ENCODE measurements around the gene P2RY4.
"Not testable (repeated sequence)": the region's sequence is repeated elsewhere in the genome, so short reads cannot be mapped to it uniquely, and the experiment has no call there.

Gene P2RY4

DNA sequence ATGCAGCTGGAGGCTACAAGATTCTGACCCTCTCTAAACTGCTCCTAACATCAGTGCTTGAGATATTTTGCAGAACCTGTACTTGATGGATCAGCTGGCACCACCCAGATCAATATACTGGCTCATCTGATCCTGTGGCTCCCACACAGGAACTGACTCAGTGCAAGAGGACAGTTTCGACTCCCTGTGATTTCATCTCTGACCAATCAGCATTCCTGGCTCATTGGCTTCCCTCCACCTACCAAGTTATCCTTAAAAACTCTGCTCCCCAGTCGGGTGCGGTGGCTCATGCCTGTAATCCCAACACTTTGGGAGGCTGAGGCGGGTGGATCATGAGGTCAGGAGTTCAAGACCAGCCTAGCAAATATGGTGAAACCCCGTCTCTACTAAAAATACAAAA is 16.4 kb downstream of the P2RY4 start:
- not testable (repeated sequence) for DNase-seq (ENCODE audit: low spot score)

DNA sequence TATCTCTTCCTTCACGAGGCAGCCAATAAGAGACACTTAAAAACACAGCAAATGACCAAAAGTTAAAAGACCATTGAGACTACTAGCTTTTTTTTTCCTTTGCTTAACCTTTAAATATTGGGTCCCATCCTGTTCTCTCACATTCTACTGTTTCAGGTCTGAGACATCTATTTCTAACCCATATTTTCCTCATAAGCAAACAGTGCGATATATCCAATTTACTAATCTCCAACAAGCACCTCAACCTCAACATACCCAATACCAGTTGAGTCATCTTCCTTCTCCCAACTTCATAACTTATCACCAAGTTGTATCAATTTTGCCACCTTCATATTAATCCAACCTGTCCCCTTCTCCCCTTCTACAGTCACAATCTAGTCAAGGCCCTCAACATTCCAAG is 18.5 kb downstream of the P2RY4 start:
- DNase-seq (ENCODE audit: low spot score), result no peak

DNA sequence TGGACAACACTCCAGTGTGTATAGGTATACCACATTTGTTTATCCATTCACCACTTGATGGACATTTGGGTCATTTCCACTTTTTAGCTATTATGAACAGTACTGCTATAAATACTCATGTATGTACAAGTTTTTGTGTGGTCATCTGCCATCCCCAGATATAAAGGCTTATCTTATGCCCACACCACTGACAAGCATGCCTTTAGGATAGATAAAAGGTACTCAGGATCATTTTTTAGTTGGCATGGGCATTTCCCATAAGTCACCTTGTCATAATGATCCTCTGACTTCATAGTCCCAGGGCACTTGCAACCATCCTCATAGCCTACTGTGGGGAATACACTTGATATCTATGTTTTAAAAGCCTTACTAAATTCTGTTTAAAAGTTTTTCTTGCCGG is 19.3 kb downstream of the P2RY4 start:
- DNase-seq (ENCODE audit: low spot score), result no peak

DNA sequence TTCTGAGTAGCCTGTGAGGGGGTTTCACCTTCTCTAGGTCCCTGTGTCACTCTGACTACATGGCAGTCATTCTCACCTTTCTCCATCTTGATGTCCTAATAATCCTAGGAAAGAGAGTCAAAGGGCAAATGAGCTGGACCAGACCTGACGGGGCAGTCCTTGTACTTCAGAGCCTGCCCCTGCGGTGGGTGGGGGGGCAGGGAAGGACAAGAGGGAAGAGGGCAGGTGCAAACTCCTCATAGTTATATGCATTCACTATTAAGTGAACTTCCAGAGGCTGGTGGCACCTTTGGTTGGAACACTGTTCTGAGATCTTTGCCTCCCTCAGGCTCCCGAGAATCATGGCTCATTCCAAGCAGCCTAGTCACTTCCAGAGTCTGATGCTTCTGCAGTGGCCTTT is 25.6 kb downstream of the P2RY4 start, which contains the start of gene AWAT1:
TSS of gene AWAT1 (plus strand) at position 301 of the 400 bp plus-strand sequence. CDS start at position 342, 41 bp downstream.
- DNase-seq (ENCODE audit: low spot score), result no peak

DNA sequence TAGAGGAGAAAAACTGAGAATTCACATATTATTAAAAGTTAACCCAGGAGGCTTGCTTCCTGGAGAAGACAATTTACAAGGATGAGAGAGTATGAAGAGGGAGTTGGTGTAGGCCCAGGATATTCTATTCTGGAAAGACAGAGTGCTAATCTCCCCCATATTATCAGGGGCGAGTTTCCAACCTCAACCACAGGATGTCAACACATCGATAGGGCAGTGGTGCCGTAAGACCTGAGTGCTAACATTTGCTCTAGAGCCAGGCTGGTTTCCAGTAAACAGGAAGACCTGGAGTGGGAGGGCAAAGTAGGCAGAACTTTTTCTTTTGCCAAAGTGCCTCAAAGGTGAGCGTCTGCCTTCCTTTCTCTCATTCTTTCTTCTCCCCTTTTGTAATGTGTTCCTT is 28.3 kb downstream of the P2RY4 start:
- DNase-seq (ENCODE audit: low spot score), result no peak

DNA sequence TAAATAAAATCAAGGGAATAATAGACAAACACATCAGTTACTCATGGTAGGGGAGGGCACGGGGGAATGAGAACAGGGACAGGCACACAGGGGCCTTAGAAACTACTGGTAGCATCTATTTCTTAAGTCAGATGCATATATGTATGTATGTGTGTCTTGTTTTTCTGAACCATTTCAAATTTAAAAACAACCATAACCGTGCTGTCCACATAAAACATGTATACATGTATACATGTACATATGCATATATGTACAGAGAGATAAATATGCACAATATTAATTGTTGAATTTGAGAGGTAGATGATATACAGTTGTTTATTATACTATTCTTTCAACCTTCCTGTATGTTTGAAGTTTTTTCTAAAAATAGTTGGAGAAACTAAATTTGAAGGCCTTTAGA is 33.3 kb downstream of the P2RY4 start:
- DNase-seq (ENCODE audit: low spot score), result no peak

DNA sequence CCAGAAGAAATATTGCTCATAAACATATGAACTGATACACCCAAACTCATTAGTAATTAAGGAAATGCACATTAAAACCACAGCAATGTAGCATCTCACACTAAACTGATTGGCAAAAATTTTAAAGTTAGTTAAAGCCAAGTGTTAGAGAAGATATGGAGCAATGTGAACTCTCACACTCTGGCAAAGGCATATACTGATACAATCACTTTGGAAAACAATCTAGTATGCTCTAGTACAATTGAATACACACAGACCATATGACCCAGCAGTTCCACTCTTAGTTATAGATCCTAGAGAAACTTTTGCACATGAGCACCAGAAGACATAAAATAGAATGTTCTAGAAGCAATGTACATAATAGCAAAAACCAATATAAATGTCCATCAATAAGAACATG is 34.0 kb downstream of the P2RY4 start:
- DNase-seq (ENCODE audit: low spot score), result no peak

DNA sequence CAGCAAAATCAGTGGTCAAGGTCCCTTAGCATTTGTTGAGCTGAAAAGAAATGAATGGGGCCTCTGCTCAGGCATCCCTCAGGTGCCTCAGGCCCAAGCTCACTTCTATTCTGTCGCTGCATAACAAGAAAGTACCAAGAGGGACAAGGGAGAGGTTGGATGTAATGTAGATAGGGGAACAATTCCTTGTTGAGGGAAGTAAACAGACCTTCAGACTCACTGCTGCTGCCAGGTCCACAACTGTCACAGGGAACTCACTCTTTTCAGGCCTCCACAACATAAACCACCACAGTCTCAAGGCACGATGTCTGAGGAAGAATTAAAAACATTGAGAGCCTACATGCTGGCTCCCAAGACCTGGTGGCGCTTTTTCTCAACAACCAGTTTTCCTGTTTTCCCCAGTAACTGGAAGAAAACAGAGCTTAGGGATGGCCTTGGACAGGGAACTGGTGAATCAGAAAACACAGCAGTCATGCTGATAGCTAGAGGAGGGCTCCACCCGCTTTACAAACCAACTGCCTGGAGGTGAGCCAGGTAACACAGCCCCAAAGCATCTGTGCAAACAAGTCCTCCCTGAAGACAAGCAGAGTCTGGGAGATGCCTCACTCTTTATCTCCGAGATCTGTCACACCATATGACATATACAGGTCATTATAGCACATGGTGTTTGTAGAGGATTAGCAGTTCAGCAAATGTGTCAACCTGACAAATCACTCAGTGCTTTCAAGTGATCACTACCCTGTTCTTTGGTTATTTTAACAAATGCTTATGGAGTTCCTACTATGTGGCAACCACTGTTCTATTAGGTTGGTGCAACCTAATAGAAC is 39.9 kb downstream of the P2RY4 start:
- DNase-seq (ENCODE audit: low spot score), result no peak

DNA sequence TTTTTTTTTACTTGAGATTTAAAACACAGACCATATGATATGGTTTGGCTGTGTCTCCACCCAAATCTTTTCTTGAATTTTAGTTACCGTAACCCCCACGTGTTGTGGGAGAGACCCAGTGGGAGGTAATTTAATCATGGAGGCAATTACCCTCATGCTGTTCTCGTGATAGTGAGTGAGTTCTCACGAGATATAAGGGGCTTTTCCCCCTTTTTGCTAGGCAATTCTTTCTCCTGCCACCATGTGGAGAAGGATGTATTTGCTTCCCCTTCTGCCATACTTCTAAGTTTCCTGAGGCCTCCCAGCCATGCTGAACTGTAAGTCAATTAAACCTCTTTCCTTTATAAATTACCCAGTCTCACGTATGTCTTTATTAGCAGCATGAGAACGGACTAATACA is 50.4 kb downstream of the P2RY4 start:
- DNase-seq (ENCODE audit: low spot score), result not testable (repeated sequence)

DNA sequence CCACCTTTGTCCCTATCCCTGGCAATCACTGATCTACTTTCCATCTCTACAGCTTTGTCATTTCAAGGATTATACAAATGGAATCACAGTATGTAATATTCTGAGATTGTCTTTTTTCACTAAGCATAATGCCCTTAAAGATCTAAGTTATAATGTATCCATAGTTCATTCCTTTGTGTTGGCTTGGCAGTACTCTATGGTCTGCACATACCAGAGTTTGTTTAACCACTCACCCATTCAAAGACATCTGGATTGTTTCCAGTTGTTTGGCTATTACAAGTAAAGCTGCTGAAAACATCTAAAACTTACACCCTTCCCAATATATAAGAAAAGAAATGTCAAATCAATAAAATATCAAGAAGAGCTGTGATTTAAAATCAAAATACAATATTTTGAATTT is 51.5 kb downstream of the P2RY4 start:
- DNase-seq (ENCODE audit: low spot score), result no peak

Data from kidney capillary endothelial cell (primary cell).